GM12865 (cell line): ENCODE results near the gene GRHL1.

Experiments used
- DNase-seq: peaks from one replicate; pipeline ENCODE4 v3.0.0; 2010; ENCODE audit warnings: low read depth
- H3K4me3 ChIP-seq: 2 replicates; pipeline ENCODE4 v1.5.1; 2011; ENCODE audit warnings: mild to moderate bottlenecking, low read depth, low read length, control low read depth
- TF ChIP-seq, protein P1 (sequence below): IDR thresholded peaks from 2 replicates; pipeline ENCODE4 v1.5.1; 2011; ENCODE audit warnings: low read length, control low read depth, low read depth, inconsistent platforms; ENCODE audit not compliant: insufficient read depth; ENCODE audit errors: missing control alignments

The GRHL1 gene

DNA sequence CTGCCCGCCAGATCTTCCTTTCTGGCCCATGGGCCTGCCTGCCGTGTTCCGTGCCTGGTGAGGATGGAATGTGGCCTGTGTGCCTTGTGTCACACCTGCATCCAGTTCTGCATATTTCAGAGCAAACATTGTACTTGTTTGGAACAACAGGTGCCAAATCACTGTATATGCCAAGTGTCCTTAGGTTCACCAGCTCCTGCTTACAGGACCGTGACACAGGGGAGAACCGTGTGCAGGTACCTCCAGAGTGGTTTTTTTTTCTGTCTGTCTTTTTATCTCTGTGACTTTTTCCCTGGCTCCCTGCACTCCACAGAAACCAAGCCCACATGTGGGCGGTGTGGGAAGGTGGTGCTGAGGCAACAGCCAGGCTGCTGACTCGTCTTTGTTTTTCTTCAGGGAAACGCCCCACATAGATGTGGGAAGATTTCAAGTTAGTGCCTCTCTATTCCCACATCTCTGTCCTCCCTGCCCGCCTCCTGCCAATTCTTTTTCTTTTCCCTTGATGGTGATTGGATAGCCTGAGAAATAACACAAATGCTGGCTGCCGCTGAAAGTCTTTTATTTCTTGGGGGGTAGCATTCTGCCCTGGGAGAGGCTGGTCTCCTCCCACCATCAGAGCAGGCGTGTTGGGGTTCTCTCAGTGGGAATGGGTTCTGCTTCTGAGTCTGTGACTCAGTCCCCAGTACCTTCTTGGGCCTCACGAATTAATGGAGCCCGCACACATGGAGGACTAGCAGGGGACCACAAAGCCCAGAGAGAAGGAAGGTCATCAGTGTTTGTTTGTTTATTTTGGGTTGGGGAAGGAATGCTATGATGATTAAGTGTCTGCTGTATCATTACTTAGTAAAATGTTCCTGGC lies 21.4 kb downstream of the GRHL1 start:
- TF ChIP-seq, protein P1, sequence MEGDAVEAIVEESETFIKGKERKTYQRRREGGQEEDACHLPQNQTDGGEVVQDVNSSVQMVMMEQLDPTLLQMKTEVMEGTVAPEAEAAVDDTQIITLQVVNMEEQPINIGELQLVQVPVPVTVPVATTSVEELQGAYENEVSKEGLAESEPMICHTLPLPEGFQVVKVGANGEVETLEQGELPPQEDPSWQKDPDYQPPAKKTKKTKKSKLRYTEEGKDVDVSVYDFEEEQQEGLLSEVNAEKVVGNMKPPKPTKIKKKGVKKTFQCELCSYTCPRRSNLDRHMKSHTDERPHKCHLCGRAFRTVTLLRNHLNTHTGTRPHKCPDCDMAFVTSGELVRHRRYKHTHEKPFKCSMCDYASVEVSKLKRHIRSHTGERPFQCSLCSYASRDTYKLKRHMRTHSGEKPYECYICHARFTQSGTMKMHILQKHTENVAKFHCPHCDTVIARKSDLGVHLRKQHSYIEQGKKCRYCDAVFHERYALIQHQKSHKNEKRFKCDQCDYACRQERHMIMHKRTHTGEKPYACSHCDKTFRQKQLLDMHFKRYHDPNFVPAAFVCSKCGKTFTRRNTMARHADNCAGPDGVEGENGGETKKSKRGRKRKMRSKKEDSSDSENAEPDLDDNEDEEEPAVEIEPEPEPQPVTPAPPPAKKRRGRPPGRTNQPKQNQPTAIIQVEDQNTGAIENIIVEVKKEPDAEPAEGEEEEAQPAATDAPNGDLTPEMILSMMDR, result no peak
- no peak for DNase-seq
- H3K4me3 ChIP-seq, result no peak overlapping the region

DNA sequence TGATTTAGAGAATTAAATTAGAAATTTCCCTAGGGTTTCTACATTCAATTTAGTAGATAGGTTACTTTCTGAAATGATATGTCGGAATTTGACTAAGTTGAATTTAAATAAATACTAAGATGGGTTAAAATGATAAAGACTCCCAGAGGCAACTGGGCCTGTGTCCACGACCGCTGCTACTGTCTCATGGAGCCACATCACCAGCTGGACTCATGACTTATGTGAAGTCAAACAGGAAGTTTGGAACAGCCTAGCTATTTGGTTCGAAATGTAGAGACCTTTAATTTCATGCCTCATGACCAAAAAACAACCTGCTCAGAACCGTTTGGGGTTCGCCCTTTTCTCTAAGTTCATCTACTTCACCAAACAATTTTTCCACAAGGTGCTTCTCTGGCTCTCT lies 22.2 kb downstream of the GRHL1 start:
- TF ChIP-seq, protein P1, result no peak
- DNase-seq, result no peak
- H3K4me3 ChIP-seq, result no peak overlapping the region

DNA sequence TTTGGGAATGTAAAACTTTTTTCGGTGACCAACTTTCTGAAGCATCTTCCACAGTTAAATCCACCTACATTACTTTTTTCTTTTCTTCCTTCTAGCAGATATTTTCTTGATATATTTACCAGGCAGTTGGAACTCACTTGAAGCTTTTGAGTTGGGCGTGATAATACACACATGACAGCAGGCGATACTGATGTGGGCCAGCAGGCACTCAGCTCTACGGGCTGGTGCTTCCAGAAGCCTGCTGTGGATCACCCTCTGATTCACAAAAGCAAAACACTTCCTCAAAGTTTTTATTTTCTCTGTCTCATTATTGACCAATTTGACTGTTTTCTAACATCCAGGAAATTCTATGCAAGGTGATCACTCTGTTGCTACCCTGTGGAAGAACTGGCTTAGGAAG lies 22.9 kb downstream of the GRHL1 start:
- TF ChIP-seq, protein P1, result no peak
- no peak for DNase-seq
- H3K4me3 ChIP-seq, result no peak overlapping the region

DNA sequence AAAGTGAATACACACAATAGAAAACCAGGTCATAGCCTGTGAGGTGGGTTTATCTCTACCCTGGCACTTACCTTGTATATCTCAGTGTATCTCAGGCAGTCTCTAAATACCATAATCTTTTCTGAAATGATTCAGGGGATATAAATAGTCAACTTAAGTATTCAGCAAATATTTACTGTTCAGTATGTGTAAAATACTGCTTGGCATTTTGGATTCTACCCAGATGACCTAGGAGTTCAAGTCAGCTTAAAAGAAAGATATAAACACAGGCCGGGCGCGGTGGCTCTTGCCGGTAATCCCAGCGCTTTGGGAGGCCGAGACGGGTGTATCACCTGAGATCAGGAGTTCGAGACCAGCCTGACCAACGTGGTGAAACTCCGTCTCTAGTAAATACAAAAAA lies 23.8 kb downstream of the GRHL1 start:
- DNase-seq, result no peak
- no peak overlapping the region for H3K4me3 ChIP-seq
- TF ChIP-seq, protein P1, result no peak

DNA sequence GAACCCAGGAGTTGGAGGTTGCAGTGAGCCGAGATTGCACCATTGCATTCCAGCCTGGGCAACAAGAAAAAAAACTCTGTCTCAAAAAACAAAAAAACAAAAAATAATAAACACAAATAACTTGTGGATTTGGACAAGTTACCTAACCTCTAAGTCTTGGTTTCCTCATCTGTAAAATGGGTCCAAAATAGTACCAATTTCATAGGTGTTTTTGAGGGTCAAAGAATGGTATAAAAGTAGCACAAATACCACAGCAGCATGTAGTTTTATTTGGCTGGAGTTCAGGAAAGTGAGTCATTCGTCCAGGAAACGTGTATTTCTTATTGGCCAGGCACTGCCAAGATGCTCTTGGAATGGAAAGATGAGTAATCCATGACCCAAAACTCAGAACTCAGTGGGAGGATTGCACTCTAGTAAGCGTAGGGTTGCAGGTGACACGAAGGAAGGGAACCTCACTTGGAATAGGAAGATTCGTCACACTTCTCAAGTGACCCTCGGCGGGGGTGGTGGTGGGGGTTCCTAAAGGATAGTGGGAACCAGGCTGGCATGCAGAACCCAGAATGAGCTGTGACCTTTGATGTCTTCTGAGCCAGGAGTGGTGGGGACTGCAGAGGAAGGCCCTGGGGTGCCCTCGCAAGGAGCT lies 24.4 kb downstream of the GRHL1 start:
- TF ChIP-seq, protein P1, result no peak
- H3K4me3 ChIP-seq, result no peak overlapping the region
- DNase-seq, result no peak

DNA sequence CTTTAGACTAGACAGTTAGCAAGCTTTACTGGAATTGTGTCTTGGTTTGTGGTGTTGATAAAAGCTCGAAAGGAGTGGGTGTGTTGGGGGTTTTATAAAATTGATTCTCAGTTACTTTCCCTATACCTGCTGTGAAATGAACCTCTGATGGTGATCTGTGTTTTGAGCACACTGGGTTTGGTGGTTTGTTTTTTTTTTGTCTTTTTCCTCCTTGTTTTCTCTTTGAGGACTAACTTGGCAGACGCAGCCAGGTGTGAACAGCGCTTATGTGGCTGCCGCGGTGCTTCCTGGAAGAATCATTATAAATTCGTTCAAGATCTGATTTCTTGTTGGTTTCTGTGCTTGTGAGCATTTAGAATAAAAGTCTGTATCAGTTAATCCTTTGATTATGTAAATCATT lies 28.5 kb downstream of the GRHL1 start:
- H3K4me3 ChIP-seq, result no peak overlapping the region
- no peak for DNase-seq
- TF ChIP-seq, protein P1, result no peak
